Fibroblast of skin of left biceps (primary cell): ENCODE results near the gene PRKX.
"Not testable (repeated sequence)": the region's sequence is repeated elsewhere in the genome, so short reads cannot be mapped to it uniquely, and the experiment has no call there.

Experiments used
- DNase-seq, 2 experiments: peaks; one replicate each; pipeline ENCODE4 v3.0.0-alpha.2; 2013; ENCODE audit warnings: low read depth in 2 of 2

PRKX gene

DNA sequence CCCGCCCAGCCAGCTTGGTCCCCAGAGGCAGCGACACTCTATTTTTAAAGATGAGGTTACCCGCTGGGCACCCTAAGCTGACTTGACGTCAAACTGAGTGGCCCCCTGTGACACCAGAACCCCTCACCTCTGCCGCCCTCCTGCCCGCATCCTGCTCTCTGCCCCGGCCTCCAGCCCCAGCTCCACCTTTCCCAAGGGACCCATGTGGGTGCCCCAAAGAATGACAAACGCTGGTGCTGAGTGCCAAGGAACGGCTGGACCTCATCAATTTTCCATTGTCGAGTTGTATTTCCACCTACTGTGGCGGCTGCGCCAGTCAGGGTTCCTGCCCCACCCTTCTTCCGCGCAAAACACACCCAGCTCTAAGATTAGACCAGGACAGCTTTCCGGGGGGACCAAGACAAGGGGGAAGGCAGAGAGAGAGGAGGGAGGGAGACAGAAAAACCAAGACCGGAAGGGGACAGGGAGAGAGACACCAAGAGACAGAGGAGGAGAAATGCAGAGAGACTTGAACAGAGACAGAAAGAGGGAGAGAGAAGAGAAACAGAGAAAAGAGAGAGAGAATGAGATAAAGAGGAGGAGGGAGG, 2.0 kb downstream of the PRKX start:
- DNase-seq = no peak

DNA sequence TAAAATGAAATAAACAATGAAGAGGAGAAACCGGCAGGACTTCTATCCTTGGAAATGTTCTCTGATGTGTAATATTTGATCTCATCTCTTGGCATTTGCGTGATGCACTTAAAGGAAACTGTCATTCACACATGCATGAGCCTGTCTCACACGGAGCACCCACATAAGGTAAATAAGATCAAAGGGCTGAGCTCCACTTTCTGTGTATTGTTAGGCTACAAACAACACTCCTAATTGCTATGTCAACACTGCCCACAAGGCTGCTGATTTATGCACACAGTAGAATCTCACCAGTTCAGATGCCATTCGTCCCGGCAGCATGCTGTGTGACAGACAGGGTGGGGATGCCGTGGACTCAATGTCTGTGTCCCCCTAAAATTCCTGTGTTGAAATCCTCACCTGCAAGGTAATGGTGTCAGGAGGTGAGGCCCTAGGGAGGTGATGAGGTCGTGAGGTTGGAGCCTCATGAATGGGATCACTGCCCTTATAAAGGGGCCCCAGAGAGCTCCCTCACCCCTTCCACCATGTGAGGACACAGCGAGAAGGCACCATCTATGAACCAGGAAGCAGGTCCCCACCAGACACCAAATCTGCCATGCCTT, 5.7 kb downstream of the PRKX start:
- not testable (repeated sequence) for DNase-seq

- DNase-seq = no peak
Measured at GRCh38 chrX:3706481-3706880, 7.0 kb downstream of the PRKX start.

DNA sequence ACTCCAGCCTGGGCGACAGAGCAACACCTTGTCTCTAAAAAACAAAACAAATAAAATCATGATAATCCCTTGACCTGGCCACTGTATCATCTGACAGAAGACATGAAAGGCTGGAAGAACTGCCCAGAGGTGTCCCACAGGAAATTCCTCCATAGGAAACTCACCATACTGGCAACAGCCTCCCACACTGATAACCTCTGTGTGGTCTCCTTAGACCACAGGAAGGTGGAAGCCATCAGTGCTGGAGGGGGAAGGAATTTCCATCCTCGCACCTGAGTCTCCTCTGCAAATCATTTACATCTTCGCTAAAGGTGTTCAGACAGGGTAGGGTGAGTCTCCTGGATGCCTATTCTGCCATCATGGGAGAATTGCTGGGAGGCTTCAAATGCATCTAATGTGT, 10.2 kb downstream of the PRKX start:
- DNase-seq = not testable (repeated sequence)

DNA sequence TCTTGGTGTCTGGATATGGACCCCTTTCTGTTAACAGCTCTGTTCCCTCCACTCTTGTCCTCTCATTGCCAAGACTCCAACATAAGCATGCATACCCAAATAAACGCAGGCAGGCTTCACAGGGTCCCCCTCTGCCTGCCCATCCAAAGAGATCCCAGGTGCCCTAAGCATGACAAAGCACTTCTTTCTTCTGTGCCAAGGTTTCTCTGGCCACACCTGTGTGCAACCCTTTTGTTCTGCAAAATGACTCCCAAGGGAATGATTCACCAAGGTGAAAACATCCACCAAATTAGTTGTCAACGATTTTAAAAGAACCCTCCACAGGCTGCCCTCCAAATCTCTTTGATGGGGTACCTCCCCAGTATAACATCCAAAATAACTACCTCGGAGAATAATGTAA, 11.4 kb downstream of the PRKX start:
- DNase-seq = not testable (repeated sequence)

- DNase-seq = not testable (repeated sequence)
Measured at GRCh38 chrX:3701445-3701928, 12.0 kb downstream of the PRKX start.

- DNase-seq = no peak
Measured at GRCh38 chrX:3699821-3700381, 13.5 kb downstream of the PRKX start.

DNA sequence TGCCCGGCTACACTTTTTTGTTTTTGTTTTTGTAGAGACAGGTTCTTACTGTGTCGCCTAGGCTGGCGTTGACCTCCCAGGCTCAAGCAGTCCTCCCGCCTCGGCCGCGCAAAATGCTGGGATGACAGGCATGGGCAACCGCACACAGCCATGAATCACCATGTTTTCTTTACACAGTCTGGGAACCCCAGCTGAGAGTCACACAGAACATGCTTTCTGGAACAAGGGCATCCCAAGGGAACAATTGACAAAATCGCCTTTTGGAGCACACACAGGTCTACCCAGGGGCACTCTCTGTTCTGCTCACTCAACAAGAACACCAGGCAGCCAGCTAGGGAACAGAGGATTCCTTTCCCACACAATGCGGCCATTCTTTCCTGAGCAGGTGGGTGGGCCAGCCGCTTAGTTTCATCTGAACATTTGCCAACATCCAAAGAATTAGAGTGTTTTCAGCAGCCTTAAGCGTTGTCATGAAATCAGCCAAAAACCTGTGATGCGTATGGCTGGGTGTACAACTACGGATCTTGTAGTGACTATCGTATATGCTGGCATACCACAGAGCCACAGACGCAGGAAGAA, 15.7 kb downstream of the PRKX start:
- DNase-seq = no peak

GRCh38 chrX:3697220-3697684, 16.2 kb downstream of the PRKX start:
- no peak for DNase-seq

GRCh38 chrX:3695536-3695935, 17.9 kb downstream of the PRKX start:
- no peak for DNase-seq

DNA sequence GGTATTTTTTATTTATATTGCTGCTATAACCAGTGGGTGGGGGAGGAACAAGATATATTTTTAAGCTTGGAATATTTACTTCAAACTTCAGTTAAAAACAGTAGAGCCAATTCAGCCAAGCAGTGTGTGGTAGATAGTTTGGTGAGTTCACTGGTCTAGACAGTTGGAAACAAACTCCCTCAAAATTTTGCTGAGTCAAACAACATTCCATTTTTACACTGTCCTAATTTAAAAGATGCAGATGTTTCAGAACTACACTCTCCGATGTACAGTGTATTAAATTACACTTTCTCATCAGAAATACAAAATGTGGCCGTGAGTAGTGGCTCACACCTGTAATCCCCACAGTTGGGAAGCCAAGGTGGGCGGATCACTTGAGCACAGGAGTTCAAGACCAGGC, 23.3 kb downstream of the PRKX start:
- DNase-seq = no peak

- not testable (repeated sequence) for DNase-seq
Measured at GRCh38 chrX:3683236-3683635, 30.2 kb downstream of the PRKX start.

DNA sequence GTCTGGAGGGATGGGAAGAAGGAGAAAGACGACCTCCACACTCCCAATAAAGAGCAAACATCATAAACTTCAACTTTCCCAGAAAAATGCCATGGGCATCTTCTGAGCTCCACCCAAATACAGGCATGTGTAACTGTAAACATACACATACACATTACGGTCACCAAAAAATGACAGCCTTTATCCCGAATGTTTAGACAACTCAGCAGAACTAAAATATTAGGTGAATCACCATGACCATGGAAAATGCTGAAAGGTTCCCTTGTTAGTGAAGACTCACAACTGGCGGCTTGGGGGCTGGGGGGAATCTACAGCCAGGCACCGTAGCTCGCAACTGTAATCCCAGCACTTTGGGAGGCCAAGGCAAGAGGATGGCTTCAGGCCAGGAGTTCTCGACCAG, 33.0 kb downstream of the PRKX start:
- DNase-seq = no peak

DNA sequence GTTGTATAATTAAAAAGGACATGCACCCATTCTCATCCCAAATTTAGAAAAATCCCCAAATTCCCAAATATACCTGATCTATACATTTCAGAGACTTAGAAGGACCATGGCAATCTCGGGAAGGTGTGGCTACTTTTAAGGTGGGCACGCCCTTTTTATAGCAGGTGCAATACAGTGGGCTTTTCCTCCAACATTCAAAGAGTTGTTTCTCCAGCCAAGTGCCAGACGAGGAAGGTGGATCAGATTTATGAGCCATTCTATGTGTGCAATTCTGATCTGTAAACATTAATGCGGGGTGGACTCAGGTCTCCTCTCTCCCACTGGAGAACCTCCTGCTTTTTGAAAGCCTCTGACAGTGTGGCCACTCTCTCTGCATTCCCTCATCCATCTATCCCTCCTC, 33.8 kb downstream of the PRKX start:
- no peak for DNase-seq

- no peak for DNase-seq
Measured at GRCh38 chrX:3678328-3678727, 35.1 kb downstream of the PRKX start.

DNA sequence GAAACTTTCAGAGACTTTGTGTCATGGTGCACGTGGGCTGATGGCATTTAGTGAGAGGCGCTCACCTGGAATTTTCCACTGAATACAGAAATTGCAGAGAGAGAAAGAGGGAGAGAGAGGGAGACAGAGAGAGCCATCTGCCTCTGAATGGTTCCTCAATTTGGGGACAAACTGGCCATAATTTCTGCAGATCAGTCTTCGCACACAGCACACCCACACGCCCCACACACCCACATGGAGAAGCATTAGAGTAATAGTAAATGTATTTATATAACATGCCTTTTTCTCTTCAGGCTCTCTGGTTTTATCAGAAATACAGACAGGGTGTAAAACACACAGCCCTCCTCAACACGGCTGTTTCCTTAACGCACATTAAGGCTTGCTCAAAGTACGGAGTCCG, 38.6 kb downstream of the PRKX start:
- DNase-seq = no peak

GRCh38 chrX:3669841-3670475, 43.5 kb downstream of the PRKX start:
- no peak for DNase-seq

GRCh38 chrX:3666975-3667374, 46.5 kb downstream of the PRKX start:
- DNase-seq = no peak

DNA sequence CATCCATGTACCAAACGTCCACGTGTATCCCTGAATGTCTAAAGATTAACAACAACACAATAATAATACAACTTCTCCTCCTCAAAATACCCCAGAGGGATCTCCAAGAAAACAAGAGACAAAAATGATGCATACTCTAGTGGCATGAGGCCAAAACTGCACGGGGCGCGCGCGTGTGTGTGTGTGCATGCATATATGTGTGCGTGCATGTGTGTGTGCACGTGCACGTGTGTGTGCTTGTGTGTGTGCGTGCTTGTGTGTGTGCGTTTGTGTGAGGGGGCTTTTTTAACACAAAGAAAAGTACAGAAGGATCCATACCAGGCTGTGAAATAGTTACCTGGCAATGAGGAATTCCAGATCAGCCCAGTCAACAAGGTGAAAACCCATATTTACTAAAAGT, 48.5 kb downstream of the PRKX start:
- DNase-seq = no peak

DNA sequence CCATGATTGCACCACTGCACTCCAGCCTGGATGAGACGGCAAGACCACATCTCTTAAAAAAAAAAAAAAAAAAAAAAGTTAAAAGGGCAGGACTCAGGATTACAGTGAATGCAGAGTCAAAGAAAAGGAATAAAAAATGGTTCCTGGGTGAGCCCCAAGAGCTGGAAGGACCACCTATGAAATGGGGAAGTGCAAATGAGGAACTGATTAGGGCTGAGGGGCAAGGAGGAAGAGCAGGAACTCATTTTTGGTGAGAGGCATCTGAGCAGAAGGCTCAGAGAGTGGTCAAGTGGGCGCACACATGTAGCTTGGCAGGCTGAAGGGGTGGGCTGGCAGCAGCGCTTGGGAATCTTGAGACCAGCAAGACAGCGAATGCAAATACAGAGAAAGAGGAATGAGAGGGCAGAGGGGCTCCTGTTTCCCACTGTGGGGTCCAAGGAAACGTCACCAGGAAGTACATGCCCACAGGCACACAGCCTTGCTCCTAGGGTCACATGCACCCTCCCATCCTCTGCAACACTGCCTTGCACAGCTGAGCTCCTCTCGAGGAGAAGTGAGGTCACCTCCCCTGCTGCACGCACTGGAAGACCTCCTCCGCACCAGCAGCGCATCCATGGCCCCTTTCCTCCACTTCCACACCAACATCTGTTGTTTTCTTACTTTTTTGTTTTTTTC, 49.7 kb downstream of the PRKX start:
- not testable (repeated sequence) for DNase-seq

GRCh38 chrX:3659761-3660160, 53.7 kb downstream of the PRKX start:
- DNase-seq = no peak

DNA sequence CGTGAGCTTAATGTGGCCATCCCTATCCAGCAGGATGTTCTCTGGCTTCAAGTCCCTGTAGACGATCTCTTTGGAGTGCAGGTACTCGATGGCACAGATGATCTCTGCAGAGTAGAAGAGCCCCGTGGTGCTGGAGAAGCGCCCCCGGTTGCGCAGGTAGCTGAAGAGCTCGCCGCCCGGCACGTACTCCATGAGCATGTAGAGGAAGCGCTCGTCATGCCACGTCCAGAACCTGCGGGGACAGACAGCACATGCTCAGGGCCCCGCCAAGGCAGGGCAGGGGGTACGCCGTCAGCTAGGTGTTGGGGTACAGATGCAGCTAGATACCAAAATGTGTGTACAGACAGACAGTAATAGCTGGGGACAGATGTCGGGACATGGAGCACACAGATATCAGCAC, 58.3 kb downstream of the PRKX start:
- DNase-seq = no peak
